ENCODE results near the gene FPR1.
A peak's percentile ranks its signal among the peaks of the same experiment; 100 is the strongest.

FPR1 gene

GRCh38 chr19:51703575-51704515 lies 47.8 kb downstream of the FPR1 start:
- no peaks in the 10 kb centered on the region for H3K27me3 ChIP-seq (ENCODE audit: control insufficient read depth, insufficient read depth, low read length)
- H3K9me3 ChIP-seq (ENCODE audit: control insufficient read depth, insufficient read depth, low read length), result no peaks in the 10 kb centered on the region
- H3K36me3 ChIP-seq (ENCODE audit: control insufficient read depth, insufficient read depth, low read length), result peaks cover 4% of the 10 kb centered on the region; the same call in 1 of the 2 replicates
- peaks cover 14% of the 10 kb centered on the region; the same call in 1 of the 2 replicates for H3K4me1 ChIP-seq (ENCODE audit: control insufficient read depth, insufficient read depth, low read length)
- peak overlapping the region; percentile 83 for H3K9ac ChIP-seq (ENCODE audit: low read depth, low read length)
- peak overlapping the region; percentile 69 for H3K4me3 ChIP-seq (ENCODE audit: low read depth, low read length)
- peak overlapping the region; percentile 64 for H3K27ac ChIP-seq (ENCODE audit: low read depth, low read length)

- H3K4me1 ChIP-seq (ENCODE audit: control insufficient read depth, insufficient read depth, low read length), result peaks cover 14% of the 10 kb centered on the region; the same call in 1 of the 2 replicates
- H3K9ac ChIP-seq (ENCODE audit: low read depth, low read length), result no peak overlapping the region; the same call in 1 of the 2 replicates
- peaks cover 4% of the 10 kb centered on the region; the same call in 1 of the 2 replicates for H3K36me3 ChIP-seq (ENCODE audit: control insufficient read depth, insufficient read depth, low read length)
- no peaks in the 10 kb centered on the region for H3K9me3 ChIP-seq (ENCODE audit: control insufficient read depth, insufficient read depth, low read length)
- H3K27ac ChIP-seq (ENCODE audit: low read depth, low read length), result peak overlapping the region; percentile 73
- H3K27me3 ChIP-seq (ENCODE audit: control insufficient read depth, insufficient read depth, low read length), result no peaks in the 10 kb centered on the region
- peak overlapping the region; percentile 69 for H3K4me3 ChIP-seq (ENCODE audit: low read depth, low read length)
Observed at GRCh38 chr19:51702825-51703574, 48.7 kb downstream of the FPR1 start.

DNA sequence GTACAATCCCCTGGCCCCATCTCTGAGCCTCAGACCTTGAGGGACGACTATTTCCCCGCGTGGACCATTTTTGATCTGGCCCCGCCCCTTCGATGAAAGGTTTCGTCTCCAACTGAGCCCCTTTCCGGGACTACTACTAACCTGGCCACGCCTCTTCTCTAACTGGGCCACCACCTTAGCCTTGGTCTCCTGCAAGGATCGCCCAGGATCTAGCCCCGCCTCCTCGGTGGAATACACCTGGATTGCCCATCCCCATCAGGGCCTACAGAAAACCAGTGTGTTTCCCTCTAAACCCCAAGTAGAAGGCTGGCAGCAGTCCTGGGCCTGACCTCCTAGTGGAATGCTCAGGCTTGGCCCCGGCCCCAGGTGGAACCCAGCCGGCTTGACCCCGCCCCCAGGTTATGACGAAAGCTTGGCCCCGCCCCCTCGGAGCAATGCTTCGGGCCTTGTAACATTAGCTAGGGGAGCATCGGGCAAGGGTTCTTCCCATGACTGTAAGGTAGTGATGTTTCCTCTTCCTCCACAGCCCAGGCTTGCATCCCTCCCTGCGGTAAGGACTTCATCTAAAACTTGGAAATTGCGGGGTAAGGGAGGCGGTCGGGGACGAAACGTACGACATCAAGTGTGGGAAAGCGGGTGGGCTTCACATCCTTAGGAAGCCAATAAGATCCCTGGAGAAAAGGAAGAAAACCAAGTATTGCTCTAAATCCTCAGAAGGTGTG lies 49.4 kb downstream of the FPR1 start:
- Histone ChIP-seq H3K9ac (ENCODE audit: low read depth, low read length) (no peak overlapping the region; the same call in 1 of the 2 replicates), H3K4me3 (ENCODE audit: low read depth, low read length) (peak overlapping the region; percentile 69), H3K4me1 (ENCODE audit: control insufficient read depth, insufficient read depth, low read length) (peaks cover 14% of the 10 kb centered on the region; the same call in 1 of the 2 replicates), H3K36me3 (ENCODE audit: control insufficient read depth, insufficient read depth, low read length) (peaks cover 10% of the 10 kb centered on the region), H3K27me3 (ENCODE audit: control insufficient read depth, insufficient read depth, low read length) (no peaks in the 10 kb centered on the region), H3K27ac (ENCODE audit: low read depth, low read length) (peak overlapping the region; percentile 73), H3K9me3 (ENCODE audit: control insufficient read depth, insufficient read depth, low read length) (no peaks in the 10 kb centered on the region)

GRCh38 chr19:51701468-51702100 lies 50.1 kb downstream of the FPR1 start:
- peaks cover 14% of the 10 kb centered on the region; the same call in 1 of the 2 replicates for H3K4me1 ChIP-seq (ENCODE audit: control insufficient read depth, insufficient read depth, low read length)
- H3K9ac ChIP-seq (ENCODE audit: low read depth, low read length), result no peak overlapping the region
- H3K4me3 ChIP-seq (ENCODE audit: low read depth, low read length), result peak overlapping the region; percentile 69
- H3K27ac ChIP-seq (ENCODE audit: low read depth, low read length), result no peak overlapping the region
- H3K9me3 ChIP-seq (ENCODE audit: control insufficient read depth, insufficient read depth, low read length), result no peaks in the 10 kb centered on the region
- H3K27me3 ChIP-seq (ENCODE audit: control insufficient read depth, insufficient read depth, low read length), result no peaks in the 10 kb centered on the region
- peaks cover 17% of the 10 kb centered on the region for H3K36me3 ChIP-seq (ENCODE audit: control insufficient read depth, insufficient read depth, low read length)

DNA sequence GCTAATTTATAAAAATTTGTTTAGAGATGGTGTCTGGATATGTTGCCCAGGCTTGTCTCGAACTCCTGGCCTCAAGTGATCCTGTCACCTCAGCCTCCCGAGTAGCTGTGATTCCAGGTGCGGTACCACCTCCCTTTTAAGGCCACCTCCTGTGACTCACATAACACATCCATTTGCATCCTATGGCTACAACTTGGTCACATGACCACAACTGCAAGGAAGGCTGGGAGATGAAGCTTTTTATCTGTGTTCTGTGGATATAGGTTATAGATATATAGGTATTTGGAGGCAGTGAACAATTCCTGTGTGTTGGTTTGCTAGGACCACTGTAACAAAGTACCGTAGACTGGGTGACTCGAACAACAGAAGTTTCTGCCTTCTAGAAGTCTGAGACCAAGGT lies 52.5 kb downstream of the FPR1 start:
- Histone ChIP-seq H3K4me1 (ENCODE audit: control insufficient read depth, insufficient read depth, low read length) (peaks cover 14% of the 10 kb centered on the region; the same call in 1 of the 2 replicates), H3K27me3 (ENCODE audit: control insufficient read depth, insufficient read depth, low read length) (no peaks in the 10 kb centered on the region), H3K36me3 (ENCODE audit: control insufficient read depth, insufficient read depth, low read length) (peaks cover 22% of the 10 kb centered on the region), H3K27ac (ENCODE audit: low read depth, low read length) (no peak overlapping the region), H3K9ac (ENCODE audit: low read depth, low read length) (no peak overlapping the region), H3K4me3 (ENCODE audit: low read depth, low read length) (no peak overlapping the region), H3K9me3 (ENCODE audit: control insufficient read depth, insufficient read depth, low read length) (no peaks in the 10 kb centered on the region)

DNA sequence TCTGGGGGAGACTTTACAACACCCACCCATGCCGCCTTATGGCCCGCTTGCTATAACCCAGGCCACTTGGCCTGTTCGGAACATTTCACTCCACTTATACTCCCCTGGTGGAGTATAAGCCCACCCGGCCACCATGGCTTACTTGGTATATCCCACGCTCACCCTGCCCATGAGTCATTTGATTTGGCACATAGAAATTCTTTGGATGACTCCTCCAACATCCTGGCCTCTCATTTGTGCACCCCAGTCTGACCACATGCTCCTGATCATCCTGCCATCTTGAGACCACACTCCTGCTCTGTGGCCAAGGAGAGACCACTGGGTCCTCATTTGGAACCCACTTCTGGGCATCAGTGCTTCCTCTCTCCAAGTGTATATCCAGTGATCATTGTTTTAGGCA lies 53.4 kb downstream of the FPR1 start:
- Histone ChIP-seq H3K4me3 (ENCODE audit: low read depth, low read length) (no peak overlapping the region), H3K27ac (ENCODE audit: low read depth, low read length) (no peak overlapping the region), H3K9ac (ENCODE audit: low read depth, low read length) (no peak overlapping the region), H3K36me3 (ENCODE audit: control insufficient read depth, insufficient read depth, low read length) (peaks cover 22% of the 10 kb centered on the region), H3K4me1 (ENCODE audit: control insufficient read depth, insufficient read depth, low read length) (0 out of 2 replicates have a peak, but pooled peaks cover 11% of the 10 kb centered on the region), H3K27me3 (ENCODE audit: control insufficient read depth, insufficient read depth, low read length) (no peaks in the 10 kb centered on the region), H3K9me3 (ENCODE audit: control insufficient read depth, insufficient read depth, low read length) (no peaks in the 10 kb centered on the region)

GRCh38 chr19:51697169-51697776 lies 54.4 kb downstream of the FPR1 start:
- Histone ChIP-seq H3K4me1 (ENCODE audit: control insufficient read depth, insufficient read depth, low read length) (peaks cover 12% of the 10 kb centered on the region; the same call in 1 of the 2 replicates), H3K4me3 (ENCODE audit: low read depth, low read length) (no peak overlapping the region), H3K36me3 (ENCODE audit: control insufficient read depth, insufficient read depth, low read length) (peaks cover 22% of the 10 kb centered on the region), H3K9ac (ENCODE audit: low read depth, low read length) (no peak overlapping the region), H3K9me3 (ENCODE audit: control insufficient read depth, insufficient read depth, low read length) (no peaks in the 10 kb centered on the region), H3K27me3 (ENCODE audit: control insufficient read depth, insufficient read depth, low read length) (no peaks in the 10 kb centered on the region), H3K27ac (ENCODE audit: low read depth, low read length) (no peak overlapping the region)

GRCh38 chr19:51696606-51697005 lies 55.1 kb downstream of the FPR1 start:
- H3K9me3 ChIP-seq (ENCODE audit: control insufficient read depth, insufficient read depth, low read length), result no peaks in the 10 kb centered on the region
- peaks cover 22% of the 10 kb centered on the region for H3K36me3 ChIP-seq (ENCODE audit: control insufficient read depth, insufficient read depth, low read length)

More at GRCh38 chr19:51696606-51697005, 55.1 kb downstream of the FPR1 start:
- Histone ChIP-seq H3K27ac (ENCODE audit: low read depth, low read length) (no peak overlapping the region), H3K4me1 (ENCODE audit: control insufficient read depth, insufficient read depth, low read length) (peaks cover 11% of the 10 kb centered on the region; the same call in 1 of the 2 replicates), H3K4me3 (ENCODE audit: low read depth, low read length) (no peak overlapping the region), H3K9ac (ENCODE audit: low read depth, low read length) (no peak overlapping the region), H3K27me3 (ENCODE audit: control insufficient read depth, insufficient read depth, low read length) (no peaks in the 10 kb centered on the region)

All from HUES48 (cell line).